Measurements from ENCODE around the gene ENO1.
A peak's percentile ranks its signal among the peaks of the same experiment; 100 is the strongest.
"Not testable (repeated sequence)": the region's sequence is repeated elsewhere in the genome, so short reads cannot be mapped to it uniquely, and the experiment has no call there.

Gene ENO1

DNA sequence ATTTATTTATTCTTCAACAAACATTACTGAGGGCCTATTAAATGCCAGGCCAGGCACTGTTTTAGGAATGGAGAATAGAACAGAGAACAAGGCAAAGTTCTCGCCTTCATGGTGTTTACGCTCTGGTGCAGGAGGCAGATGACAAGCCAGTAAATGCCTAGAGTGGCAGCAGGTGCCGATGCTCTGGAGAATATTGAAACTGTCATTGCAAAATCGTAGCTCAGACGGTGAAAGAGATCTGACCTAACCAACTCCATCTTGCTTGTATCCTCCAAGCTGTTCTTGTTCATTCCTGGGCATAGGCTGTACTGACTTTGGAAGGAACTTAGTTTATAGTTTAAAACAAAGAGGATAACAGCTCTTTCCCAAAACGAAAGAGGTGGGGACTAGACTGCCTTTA, 13.5 kb upstream of the ENO1 start:
- DNase-seq = no peak

DNA sequence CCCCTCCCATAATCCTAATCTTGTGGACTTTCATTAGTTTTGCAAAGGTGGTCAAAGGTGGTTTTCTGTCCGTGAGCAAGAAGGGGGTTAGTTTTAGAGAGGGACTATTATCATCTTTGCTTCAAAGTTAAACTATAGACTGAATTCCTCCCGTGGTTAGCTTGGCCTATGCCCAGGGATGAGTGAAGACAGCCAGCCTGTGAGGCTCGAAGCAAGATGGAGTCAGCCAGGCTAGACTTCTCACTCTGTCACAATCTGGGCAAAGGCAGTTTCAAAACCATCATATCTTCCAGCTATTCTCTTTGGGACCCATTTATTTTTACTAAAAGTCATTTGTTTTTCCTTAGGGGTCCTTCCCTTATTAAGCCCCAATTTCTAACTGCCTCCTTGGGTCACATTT, 12.9 kb upstream of the ENO1 start:
- no peak for DNase-seq

DNA sequence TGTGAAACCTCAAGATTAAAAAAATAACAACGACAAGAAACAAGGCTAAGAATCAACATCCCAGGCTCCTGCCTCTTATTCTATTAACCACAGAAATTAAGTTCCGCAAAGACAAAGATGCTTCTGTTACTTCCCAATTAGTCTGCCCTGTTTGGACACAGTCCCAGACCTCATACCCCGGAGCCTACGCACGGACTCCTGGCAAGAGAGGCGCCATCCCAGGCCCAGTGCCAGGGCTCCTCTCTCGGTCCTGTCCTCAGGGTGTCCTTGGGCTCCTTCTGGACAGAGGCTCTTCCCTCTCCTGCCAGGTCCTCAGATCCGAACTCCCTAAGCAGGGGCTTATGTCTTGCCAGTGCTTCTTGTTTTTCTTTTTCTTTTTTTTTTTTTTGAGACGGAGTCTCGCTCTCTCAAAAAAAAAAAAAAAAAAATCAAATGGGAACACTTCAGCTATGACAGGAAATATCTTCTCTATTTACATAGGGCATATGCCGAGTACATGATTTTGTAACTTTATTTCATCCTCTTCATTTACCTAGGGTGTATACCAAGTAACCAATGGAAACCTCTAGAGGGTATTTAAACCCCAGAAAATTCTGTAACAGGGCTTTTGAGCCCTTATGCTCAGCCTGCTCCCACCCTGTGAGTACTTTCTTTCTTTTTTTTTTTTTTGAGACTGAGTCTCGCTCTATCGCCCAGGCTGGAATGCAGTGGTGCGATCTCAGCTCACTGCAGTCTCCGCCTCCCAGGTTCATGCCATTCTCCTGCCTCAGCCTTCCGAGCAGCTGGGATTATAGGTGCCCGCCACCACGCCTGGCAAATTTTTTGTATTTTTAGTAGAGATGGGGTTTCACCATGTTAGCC, 11.7 kb upstream of the ENO1 start:
- no peak for DNase-seq

DNA sequence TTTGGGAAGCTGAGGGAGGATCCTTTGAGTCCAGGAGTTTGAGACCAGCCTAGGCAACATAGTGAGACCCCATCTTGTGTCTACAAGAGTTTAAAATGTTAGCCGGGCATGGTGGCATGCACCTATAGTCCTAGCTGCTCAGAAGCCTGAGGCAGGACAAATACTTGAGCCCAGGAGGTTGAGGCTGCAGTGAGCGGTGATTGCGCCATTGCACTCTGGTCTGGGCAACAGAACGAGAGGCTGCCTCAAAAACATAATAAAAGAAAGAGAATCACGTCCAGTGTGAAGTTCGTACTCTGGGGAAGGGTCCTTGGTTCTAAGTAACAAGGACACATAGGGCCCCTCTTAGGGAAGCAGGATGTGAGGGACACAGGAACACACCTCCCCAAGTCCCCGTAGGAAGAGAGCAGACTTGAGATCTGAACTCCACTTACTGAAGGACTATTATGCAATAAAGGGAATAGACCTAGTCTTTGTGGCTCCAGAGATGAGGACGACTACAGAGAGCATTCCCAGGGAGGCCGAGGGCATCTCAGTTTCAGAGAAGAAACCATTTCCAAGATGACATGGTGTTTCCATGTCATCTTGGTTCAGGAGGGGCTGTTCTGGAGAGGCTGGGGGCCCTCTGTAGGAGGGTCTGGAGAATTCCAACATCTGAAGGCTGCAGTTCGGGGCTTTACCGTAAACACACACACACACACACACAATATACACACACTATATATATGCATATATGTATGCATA, 10.8 kb upstream of the ENO1 start:
- DNase-seq = no peak

DNA sequence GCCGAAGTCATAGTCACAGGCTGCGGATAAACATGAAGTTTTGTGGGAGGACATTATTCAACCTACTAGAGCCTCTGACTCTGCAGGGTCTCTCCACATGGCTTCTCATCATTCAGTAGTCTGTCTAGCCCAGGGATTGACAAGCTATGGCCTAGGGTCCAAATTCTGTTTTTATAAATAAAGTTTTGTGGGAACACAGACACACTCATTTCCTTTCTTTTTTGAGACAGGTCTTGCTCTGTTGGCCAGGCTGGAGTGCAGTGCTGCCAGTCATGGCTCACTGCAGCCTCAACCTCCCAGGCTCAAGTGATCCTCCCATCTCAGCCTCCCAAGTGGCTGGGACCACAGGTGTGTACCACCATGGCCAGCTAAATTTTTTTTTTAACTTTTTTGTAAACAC, 8.1 kb upstream of the ENO1 start:
- DNase-seq = no peak

DNA sequence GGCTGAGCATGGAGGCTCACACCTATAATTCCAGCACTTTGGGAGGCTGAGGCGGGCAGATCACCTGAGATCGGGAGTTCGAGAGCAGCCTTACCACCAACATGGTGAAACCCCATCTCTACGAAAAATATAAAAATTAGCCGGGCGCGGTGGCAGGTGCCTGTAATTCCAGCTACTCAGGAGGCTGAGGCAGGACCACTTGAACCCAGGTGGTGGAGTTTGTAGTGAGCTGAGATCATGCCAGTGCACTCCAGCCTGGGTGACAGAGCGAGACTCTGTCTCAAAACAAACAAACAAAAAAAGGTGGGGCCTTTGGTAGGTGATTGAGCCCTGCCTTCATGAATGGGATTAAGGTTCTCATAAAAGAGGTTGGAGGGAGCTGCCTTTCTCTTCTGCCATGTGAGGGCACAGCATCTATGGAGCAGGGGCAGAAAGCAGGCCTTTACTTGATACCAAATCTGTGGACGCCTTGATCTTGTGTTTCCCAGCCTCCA, 7.6 kb upstream of the ENO1 start:
- DNase-seq = not testable (repeated sequence)

DNA sequence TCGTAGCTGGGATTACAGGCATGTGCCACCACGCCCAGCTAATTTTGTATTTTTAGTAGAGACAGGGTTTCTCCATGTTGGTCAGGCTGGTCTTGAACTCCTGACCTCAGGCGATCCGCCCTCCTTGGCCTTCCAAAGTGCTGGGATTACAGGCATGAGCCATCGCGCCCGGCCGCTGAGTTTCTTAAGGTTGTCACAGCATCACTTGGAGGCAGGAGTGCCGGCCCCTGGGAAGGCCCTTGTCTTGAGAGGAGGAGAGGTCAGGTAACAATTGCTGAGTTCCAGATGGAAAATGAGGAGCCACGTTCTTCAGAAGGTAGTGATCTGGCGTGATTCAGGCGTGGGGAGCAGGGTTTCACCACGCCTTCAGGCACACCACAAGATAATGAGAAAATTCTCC, 5.6 kb upstream of the ENO1 start:
- DNase-seq = not testable (repeated sequence)

DNA sequence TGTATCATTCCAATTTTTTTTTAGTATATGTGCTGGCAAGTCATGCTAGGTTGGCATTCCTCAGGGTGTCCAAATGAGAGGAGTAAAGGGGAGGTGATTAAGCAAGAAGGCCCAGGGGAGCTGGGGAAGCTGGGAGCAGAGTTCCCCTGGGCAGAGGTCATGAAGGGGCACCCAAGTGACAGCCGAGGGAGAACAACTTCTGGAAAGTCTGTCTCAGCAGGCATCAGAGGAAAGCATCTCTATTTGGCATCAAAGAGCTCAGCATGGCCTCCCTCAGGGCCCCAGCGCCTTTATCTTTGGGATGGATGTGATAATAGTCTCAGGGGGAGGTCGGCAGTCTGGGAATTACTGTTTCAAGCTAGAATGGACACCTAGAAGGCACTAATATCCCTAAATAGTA, 5.0 kb upstream of the ENO1 start:
- no peak for DNase-seq

DNA sequence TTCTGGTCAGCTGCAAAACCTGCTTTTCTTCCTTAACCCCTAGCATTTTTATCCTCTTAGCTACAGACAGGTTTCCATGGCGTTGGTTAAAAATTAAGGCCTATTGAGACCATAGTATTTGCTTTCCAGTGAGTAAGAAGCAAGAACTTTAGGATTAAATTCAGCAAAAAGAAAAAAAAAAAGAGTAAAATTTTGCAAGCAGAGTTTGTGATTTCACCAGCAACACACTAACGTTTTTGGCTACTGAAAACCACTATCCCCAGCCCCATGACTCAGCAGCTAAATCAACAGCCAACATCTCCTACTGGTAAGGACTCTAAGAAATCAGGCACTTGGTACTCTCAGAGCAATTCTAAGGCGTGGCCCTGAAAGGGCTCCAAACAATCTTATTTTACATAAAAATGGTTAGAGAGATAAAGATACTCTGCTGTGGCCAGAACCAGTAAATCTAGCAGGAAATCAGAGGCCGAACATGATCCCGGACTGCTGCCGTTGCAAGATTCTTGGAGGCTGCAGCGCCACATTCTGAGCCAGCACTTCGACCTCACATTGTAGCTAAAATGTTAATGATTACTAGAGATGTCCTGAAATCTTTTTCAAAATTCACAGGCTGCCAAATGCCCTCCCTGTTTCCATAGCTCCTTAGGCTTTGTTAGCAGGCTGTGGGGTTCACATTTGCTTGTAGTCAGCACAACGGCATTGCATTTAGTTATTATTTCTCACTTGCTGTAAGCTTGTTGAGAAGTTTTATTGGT, 1.6 kb upstream of the ENO1 start:
- DNase-seq = no peak

DNA sequence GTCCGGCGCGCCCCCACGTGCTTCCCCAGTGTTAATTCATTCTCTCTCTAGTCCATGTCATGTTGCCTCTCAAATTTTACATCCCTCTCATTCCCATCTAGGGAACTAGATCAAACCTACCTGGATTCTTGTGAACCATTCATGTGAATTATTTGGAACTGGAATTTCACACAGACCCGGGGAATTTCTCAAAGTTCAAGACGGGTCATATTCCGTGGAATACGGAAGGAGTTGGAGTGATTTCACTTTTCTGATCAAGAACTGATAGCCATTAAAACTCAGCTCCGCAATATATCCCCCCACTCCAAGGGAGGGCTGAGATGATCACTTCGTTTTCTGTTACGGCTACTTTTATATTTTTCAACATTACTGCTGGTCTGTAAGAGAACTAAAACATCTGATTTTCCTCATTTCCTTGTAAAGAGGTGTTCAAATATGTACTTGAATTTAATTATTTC, 1.0 kb upstream of the ENO1 start:
- DNase-seq = no peak

DNA sequence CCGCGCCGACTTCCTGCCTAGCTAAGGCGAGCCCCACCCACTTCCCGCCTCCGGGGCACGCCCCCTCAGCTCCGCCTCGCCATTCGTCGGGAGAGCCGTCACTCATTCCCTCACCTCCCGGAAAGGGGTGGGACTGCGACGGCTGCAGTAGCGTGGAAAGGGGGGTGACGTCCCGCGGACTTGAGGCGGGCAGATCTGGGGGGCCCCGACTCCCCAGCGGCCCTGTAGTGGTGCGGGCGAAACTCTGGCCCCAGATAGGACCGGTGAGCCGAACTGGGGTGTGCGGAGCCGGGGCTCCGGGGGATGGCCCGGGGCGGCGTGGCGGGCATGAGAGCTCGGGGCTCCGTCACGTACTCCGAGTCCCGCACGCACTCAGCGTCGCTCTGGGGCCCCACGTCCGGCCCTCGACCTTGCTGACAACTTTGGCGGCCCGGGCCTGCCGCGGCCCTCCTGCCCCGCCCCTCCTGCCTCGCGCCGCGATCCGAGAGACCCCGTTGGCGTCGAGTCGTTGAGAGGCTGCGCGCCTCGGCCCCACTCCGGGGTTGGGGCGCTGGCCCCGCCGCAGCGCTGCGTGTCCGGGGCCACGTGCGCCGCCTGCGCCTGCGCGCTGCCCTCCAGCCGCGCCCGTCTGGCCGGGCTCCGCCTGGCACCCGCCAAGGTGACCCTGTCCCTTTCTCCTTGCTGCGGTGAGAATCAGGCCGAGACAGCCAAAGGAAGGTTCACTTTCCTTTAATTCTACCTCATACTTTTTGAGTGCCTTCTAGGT, 395 bp upstream of the ENO1 start:
- DNase-seq = peak; percentile 96 to 99 (median 96)

DNA sequence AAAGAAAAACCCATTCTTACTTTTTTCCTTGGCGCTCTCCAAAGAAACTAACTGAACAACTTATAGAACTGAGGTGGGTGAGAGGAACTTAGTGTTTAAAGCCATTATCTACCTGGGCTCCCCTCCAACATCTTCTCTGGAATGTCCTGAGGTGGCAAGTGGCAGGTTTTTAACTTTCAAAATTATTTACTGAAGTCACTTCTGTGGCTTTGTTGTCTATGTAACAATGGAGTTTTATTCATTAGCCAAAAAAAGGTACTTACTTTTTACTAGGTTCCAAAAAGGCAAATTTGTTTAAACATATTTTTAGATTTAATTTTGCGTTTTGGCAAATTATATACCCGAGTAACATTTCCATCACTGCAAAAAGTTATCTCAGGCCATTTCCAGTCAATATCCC, 2.4 kb downstream of the ENO1 start:
- no peak for DNase-seq

DNA sequence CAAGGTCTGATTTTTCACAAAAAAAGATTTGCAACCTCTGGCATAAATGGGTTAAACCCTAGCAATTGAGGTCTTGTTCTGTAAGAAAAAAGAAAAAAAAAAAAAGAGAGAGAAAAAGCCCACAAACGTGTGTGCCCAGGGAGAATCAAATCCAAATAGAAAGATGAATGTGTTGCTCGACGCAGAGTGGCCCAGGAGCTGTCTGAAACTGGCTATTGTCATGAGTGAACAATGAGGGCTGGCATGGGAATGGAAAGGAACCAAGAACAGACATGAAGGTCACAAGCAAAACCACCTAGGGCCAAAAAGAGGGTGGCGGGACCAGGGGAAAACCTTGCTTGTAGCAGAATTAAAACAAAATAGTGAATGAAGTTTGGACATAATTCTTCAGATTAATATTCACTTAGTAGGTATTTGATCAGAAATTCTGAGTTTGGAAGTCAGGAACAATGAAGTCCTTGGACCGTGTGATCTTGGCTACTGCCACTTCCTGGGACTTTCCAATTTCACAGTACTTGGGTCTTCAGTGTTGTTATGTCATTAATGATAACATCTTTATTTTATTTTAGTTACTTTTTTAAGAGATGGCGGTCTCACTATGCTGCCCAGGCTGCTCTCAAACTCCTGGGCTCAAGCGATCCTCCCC, 3.1 kb downstream of the ENO1 start:
- DNase-seq = no peak

DNA sequence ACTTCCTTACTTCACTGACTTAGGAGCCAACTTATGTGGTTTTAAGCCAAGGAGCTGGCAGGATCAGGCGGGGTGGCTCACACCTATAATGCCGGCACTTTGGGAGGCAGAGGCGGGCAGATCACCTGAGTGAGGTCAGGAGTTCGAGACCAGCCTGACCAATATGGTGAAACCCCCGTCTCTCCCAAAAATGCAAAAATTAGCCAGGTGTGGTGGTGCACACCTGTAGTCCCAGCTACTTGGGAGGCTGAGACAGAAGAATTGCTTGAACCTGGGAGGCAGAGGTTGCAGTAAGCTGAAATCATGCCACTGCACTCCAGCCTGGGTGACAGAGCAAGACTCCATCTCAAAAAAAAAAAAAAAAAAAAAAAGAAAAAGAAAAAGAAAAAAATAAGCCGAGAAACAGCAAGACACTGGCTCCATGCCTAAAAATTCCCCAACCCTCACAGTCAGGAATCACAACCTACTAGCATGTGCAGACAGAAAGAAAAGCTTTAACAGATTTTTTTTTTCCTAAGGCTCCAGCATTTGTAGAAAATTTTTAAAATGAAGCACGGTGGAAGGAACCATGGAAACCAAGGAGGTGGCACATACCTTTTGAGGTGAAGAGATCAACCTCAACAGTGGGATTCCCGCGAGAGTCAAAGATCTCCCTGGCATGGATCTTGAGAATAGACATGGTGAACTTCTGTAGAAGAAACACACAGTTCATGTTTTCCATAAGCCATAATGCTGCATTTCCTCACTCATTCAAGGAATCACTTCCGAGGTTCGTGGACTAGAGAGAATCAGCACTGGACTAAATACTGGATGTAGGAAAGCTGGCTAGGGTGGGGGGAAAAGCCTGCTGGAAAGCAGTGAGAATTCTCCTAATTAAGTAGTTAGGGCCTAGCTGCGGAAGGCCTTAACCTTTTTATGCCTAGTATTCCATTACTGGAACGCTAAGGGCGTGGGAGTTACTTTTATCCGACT, 4.0 kb downstream of the ENO1 start:
- DNase-seq = no peak

DNA sequence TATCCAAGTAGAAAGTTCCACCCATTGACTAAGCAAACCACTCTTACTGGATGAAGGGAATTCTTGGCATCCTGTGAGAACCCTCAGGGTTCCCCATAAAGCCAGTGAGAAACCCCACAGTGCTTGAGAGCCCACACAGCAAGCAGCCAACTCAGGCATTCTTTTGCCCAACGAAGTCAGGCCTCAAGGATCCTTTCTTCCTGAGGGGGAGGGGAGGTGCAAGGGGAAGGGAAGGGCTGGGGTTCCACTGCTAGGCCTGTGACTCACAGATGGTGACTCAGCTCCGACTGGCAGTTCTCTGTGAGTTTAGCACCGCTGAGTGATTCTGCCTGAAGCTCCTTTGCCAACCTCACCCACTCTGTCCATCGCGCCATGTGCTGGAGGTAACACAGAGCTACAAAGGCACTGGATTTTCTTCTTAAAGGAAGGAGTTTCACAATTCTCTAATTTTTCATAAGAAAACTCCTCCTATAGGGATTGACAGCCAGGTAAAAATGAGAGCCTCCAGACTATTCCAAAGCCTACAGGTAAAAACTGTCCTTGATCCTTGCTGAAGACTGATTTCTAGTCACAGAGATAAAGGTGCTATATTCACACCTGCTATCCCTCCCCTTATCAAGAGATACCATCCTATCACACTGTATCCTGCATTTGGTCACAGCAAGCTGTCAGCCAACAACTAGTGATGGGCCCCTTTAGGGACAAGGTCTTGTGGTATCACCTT, 4.8 kb downstream of the ENO1 start:
- peak; percentile 31 to 50 (median 45) for DNase-seq

DNA sequence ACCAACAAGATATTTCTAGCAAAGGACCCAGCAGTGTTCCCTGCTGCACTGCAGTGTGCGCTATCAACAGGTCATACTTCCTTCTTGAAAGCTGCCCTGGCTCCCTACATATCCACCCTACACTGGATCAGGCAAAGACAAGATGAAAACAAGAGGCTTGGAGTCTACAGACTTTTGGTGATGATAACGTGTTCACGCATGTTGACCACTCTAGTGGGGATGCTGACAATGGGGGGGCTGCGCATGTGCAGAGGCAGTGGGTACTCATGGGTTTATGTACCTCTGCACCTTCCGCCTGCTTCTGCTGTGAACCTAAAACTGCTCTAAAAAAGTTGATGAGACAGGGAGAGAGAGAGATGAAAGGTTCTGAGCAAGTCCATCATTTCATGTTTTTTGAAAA, 5.5 kb downstream of the ENO1 start:
- no peak for DNase-seq

DNA sequence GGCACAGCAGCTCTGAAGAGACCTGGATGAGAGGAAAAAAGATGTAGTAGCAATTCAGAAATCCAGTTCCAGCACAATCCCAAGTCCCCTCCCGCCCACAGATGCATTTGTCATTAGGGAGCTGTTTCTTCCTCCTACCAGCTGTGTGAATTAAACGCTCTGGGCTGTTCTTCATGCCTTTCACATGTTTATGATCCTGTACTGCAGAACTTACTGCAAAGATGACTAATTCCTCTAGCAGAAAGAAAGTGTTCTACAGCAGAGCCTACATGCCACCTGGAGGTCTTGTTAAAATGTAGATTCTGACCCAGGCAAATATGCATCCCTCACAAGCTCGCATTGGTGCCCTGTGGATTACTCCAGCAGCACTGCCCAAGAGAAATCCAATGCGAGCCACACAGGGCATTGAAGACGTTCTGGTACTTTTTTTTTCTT, 6.5 kb downstream of the ENO1 start:
- no peak for DNase-seq

DNA sequence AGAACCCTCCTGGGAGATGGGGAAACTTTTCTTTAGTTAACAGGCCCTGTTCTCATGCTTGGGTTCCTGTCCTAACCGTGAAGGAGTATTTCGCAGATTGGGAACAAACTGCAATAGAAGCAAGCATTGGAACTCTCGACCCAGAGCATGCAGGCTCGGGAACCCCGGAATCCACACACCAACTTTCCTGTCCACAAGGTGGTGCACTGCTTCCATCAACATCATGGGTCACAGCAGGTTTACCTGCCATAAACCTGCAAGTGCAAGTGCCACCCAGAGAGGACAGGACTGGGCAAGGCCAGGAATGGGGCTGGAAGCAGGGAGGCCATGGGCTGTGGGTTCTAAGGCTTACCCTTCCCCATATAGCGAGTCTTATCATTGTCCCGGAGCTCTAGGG, 6.9 kb downstream of the ENO1 start:
- DNase-seq = no peak

DNA sequence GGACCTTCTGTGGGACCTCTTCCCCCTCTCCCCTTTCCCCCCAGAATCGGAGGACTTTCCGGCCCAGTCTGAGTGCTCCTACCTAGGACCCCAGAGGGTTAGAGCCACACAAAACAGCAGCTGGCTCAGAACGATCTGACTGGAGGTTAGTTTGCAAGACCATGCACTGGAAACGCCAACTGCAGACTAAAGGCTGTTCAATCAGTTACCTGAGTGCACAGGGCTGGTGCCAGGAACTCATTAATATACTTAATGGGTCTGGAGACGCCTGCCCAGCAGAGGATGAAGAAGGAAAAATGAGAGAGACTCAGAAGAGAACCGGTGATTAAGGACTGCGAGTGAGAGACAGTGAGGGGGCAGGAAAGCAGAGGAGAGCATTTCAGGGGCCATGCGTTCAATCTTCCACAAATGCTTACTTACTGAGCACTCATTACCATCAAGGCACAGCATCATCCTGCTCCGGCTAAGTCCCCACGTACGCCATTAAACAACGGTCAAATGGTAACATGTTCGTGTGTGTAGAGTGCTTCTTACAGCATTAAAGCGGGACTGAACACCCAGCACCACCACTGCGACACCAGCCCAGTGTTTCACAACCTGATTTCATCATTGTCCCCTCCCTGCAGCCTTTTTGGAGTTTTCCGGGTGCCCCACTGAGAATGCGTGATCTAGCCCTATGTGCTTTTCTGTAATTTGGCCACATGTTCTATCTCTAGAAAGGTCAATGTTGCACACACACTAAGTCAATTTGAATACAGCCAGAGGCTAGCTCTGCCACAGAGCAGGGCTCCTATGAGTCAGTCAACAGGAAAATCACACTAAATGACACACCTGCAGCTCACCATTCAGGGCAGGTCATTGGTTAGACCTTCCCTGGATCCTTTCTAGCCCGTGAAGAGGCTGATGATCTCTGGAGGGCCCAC, 7.6 kb downstream of the ENO1 start:
- DNase-seq = no peak
